ENCODE measurements around the gene AGPS. TPM values are rescaled to one million over a fixed set of nuclear protein-coding genes. Genes with fewer than 3 reads are reported as not detected.
A peak's percentile ranks its signal among the peaks of the same experiment; 100 is the strongest.

The AGPS gene
- total RNA-seq, 1 donor from 2014 or later: 71.8 TPM

GRCh38 chr2:177533253-177533652, 140.7 kb downstream of the AGPS start:
- intact Hi-C loops (cut with micrococcal nuclease): no loop called here
- no peak for DNase-seq (ENCODE audit: low spot score)
- Mint-ChIP-seq H3K4me3 (no peak overlapping the region), H3K27ac (no peak overlapping the region), H3K27me3 (ENCODE audit: insufficient read depth) (no peaks in the 10 kb centered on the region), H3K36me3 (ENCODE audit: low read depth) (peaks cover 7% of the 10 kb centered on the region), H3K4me1 (ENCODE audit: low read depth) (peaks cover 1% of the 10 kb centered on the region), H3K9me3 (no peaks in the 10 kb centered on the region)

- peaks cover 4% of the 10 kb centered on the region for H3K4me1 Mint-ChIP-seq (ENCODE audit: low read depth)
- no peak overlapping the region for H3K4me3 Mint-ChIP-seq
- H3K27me3 Mint-ChIP-seq (ENCODE audit: insufficient read depth): no peaks in the 10 kb centered on the region
- DNase-seq (ENCODE audit: low spot score): no peak
- H3K27ac Mint-ChIP-seq: no peak overlapping the region
- H3K36me3 Mint-ChIP-seq (ENCODE audit: low read depth): peaks cover 5% of the 10 kb centered on the region
- no peaks in the 10 kb centered on the region for H3K9me3 Mint-ChIP-seq
- intact Hi-C loops (cut with micrococcal nuclease): no loop called here
Measured at GRCh38 chr2:177535000-177535399, 142.4 kb downstream of the AGPS start.

GRCh38 chr2:177535958-177536504, 143.5 kb downstream of the AGPS start:
- Mint-ChIP-seq H3K9me3 (no peaks in the 10 kb centered on the region), H3K4me3 (no peak overlapping the region), H3K27me3 (ENCODE audit: insufficient read depth) (no peaks in the 10 kb centered on the region), H3K27ac (no peak overlapping the region), H3K4me1 (ENCODE audit: low read depth) (peaks cover 4% of the 10 kb centered on the region), H3K36me3 (ENCODE audit: low read depth) (peaks cover 5% of the 10 kb centered on the region)
- intact Hi-C loops (cut with micrococcal nuclease): no loop called here
- no peak for DNase-seq (ENCODE audit: low spot score)

- H3K9me3 Mint-ChIP-seq: no peaks in the 10 kb centered on the region
- no peaks in the 10 kb centered on the region for H3K27me3 Mint-ChIP-seq (ENCODE audit: insufficient read depth)
- intact Hi-C loops (cut with micrococcal nuclease): no loop called here
Measured at GRCh38 chr2:177537213-177537612, 144.6 kb downstream of the AGPS start.

GRCh38 chr2:177537636-177538035, 145.1 kb downstream of the AGPS start:
- Mint-ChIP-seq H3K27ac (no peak overlapping the region), H3K9me3 (no peaks in the 10 kb centered on the region), H3K4me3 (no peak overlapping the region), H3K36me3 (ENCODE audit: low read depth) (peaks cover 5% of the 10 kb centered on the region), H3K4me1 (ENCODE audit: low read depth) (peaks cover 9% of the 10 kb centered on the region), H3K27me3 (ENCODE audit: insufficient read depth) (no peaks in the 10 kb centered on the region)
- intact Hi-C loops (cut with micrococcal nuclease): no loop called here
- no peak for DNase-seq (ENCODE audit: low spot score)

More at GRCh38 chr2:177537213-177537612, 144.6 kb downstream of the AGPS start:
- Mint-ChIP-seq H3K4me1 (ENCODE audit: low read depth) (peaks cover 9% of the 10 kb centered on the region), H3K36me3 (ENCODE audit: low read depth) (peaks cover 5% of the 10 kb centered on the region), H3K4me3 (no peak overlapping the region), H3K27ac (no peak overlapping the region)
- no peak for DNase-seq (ENCODE audit: low spot score)

GRCh38 chr2:177538323-177538722, 145.8 kb downstream of the AGPS start:
- H3K36me3 Mint-ChIP-seq (ENCODE audit: low read depth): peaks cover 5% of the 10 kb centered on the region
- H3K27ac Mint-ChIP-seq: no peak overlapping the region
- intact Hi-C loops (cut with micrococcal nuclease): no loop called here

GRCh38 chr2:177540283-177540682, 147.7 kb downstream of the AGPS start:
- intact Hi-C loops (cut with micrococcal nuclease): no loop called here
- Mint-ChIP-seq H3K9me3 (no peaks in the 10 kb centered on the region), H3K4me3 (no peak overlapping the region), H3K36me3 (ENCODE audit: low read depth) (peaks cover 9% of the 10 kb centered on the region), H3K27ac (no peak overlapping the region), H3K27me3 (ENCODE audit: insufficient read depth) (no peaks in the 10 kb centered on the region), H3K4me1 (ENCODE audit: low read depth) (peaks cover 20% of the 10 kb centered on the region)
- DNase-seq (ENCODE audit: low spot score): no peak

More at GRCh38 chr2:177538323-177538722, 145.8 kb downstream of the AGPS start:
- Mint-ChIP-seq H3K4me1 (ENCODE audit: low read depth) (peaks cover 9% of the 10 kb centered on the region), H3K27me3 (ENCODE audit: insufficient read depth) (no peaks in the 10 kb centered on the region), H3K4me3 (no peak overlapping the region), H3K9me3 (no peaks in the 10 kb centered on the region)
- no peak for DNase-seq (ENCODE audit: low spot score)

GRCh38 chr2:177541258-177541991, 148.9 kb downstream of the AGPS start:
- no peaks in the 10 kb centered on the region for H3K27me3 Mint-ChIP-seq (ENCODE audit: insufficient read depth)
- peaks cover 29% of the 10 kb centered on the region for H3K4me1 Mint-ChIP-seq (ENCODE audit: low read depth)
- intact Hi-C loops (cut with micrococcal nuclease): no loop called here
- peaks cover 13% of the 10 kb centered on the region for H3K36me3 Mint-ChIP-seq (ENCODE audit: low read depth)
- H3K4me3 Mint-ChIP-seq: no peak overlapping the region
- peaks cover 5% of the 10 kb centered on the region for H3K9me3 Mint-ChIP-seq
- no peak overlapping the region for H3K27ac Mint-ChIP-seq
- no peak for DNase-seq (ENCODE audit: low spot score)

GRCh38 chr2:177542396-177542795, 149.8 kb downstream of the AGPS start:
- H3K4me3 Mint-ChIP-seq: no peak overlapping the region
- H3K27ac Mint-ChIP-seq: no peak overlapping the region
- no peaks in the 10 kb centered on the region for H3K27me3 Mint-ChIP-seq (ENCODE audit: insufficient read depth)
- peaks cover 5% of the 10 kb centered on the region for H3K9me3 Mint-ChIP-seq
- no peak for DNase-seq (ENCODE audit: low spot score)
- peaks cover 13% of the 10 kb centered on the region for H3K36me3 Mint-ChIP-seq (ENCODE audit: low read depth)
- peaks cover 37% of the 10 kb centered on the region for H3K4me1 Mint-ChIP-seq (ENCODE audit: low read depth)
- intact Hi-C loops (cut with micrococcal nuclease): no loop called here

- Mint-ChIP-seq H3K4me1 (ENCODE audit: low read depth) (peaks cover 42% of the 10 kb centered on the region), H3K9me3 (peaks cover 5% of the 10 kb centered on the region), H3K4me3 (no peak overlapping the region)
Measured at GRCh38 chr2:177543007-177543760, 150.6 kb downstream of the AGPS start.

GRCh38 chr2:177545143-177545542, 152.6 kb downstream of the AGPS start:
- Mint-ChIP-seq H3K9me3 (peaks cover 5% of the 10 kb centered on the region), H3K4me1 (ENCODE audit: low read depth) (peaks cover 39% of the 10 kb centered on the region), H3K27ac (no peak overlapping the region), H3K4me3 (no peak overlapping the region), H3K36me3 (ENCODE audit: low read depth) (peaks cover 7% of the 10 kb centered on the region), H3K27me3 (ENCODE audit: insufficient read depth) (no peaks in the 10 kb centered on the region)
- DNase-seq (ENCODE audit: low spot score): no peak
- intact Hi-C loops (cut with micrococcal nuclease): no loop called here

More at GRCh38 chr2:177543007-177543760, 150.6 kb downstream of the AGPS start:
- Mint-ChIP-seq H3K27me3 (ENCODE audit: insufficient read depth) (no peaks in the 10 kb centered on the region), H3K36me3 (ENCODE audit: low read depth) (peaks cover 10% of the 10 kb centered on the region), H3K27ac (no peak overlapping the region)
- intact Hi-C loops (cut with micrococcal nuclease): no loop called here
- DNase-seq (ENCODE audit: low spot score): no peak

GRCh38 chr2:177545981-177546585, 153.5 kb downstream of the AGPS start:
- peaks cover 7% of the 10 kb centered on the region for H3K36me3 Mint-ChIP-seq (ENCODE audit: low read depth)
- peaks cover 39% of the 10 kb centered on the region for H3K4me1 Mint-ChIP-seq (ENCODE audit: low read depth)
- no peak for DNase-seq (ENCODE audit: low spot score)
- no peak overlapping the region for H3K4me3 Mint-ChIP-seq
- no peaks in the 10 kb centered on the region for H3K27me3 Mint-ChIP-seq (ENCODE audit: insufficient read depth)
- intact Hi-C loops (cut with micrococcal nuclease): no loop called here
- peaks cover 5% of the 10 kb centered on the region for H3K9me3 Mint-ChIP-seq
- H3K27ac Mint-ChIP-seq: no peak overlapping the region

- DNase-seq (ENCODE audit: low spot score): no peak
- Mint-ChIP-seq H3K4me3 (no peak overlapping the region), H3K9me3 (peaks cover 5% of the 10 kb centered on the region), H3K36me3 (ENCODE audit: low read depth) (peaks cover 7% of the 10 kb centered on the region), H3K4me1 (ENCODE audit: low read depth) (peaks cover 34% of the 10 kb centered on the region), H3K27me3 (ENCODE audit: insufficient read depth) (no peaks in the 10 kb centered on the region), H3K27ac (peak overlapping the region; percentile 24)
- intact Hi-C loops (cut with micrococcal nuclease): no loop called here
Measured at GRCh38 chr2:177547122-177547521, 154.5 kb downstream of the AGPS start.

Measured in activated T-helper 1 cell treated with anti-CD3 and anti-CD28 coated beads, Interleukin-12 subunit alpha, Interleukin-12 subunit beta, Interleukin-2, Interleukin-4 antibody, amounts not matched to agents 30 ng/mL and 10 ng/mL and 1 ng/mL, durations not matched to agents 14 hours and 24 hours and 36 hours (primary cell).